VCaP (cell line): ENCODE results near the gene SIPA1.
"Not testable (repeated sequence)": the region's sequence is repeated elsewhere in the genome, so short reads cannot be mapped to it uniquely, and the experiment has no call there.

Source experiments
- H3K27ac ChIP-seq: fragments of 450-650 bp; 2 replicates; pipeline ENCODE4 v1.5.1; 2017
- CTCF ChIP-seq: fragments of 450-650 bp; conservative IDR thresholded peaks from 2 replicates; pipeline ENCODE4 v1.5.1; 2017; ENCODE audit warnings: mild to moderate bottlenecking, moderate library complexity

Gene SIPA1

GRCh38 chr11:65680192-65680743, 42.4 kb downstream of the SIPA1 start:
- no peak overlapping the region for H3K27ac ChIP-seq

GRCh38 chr11:65683480-65683879, 45.6 kb downstream of the SIPA1 start:
- TF ChIP-seq CTCF, result peak; percentile 14; the same call in 1 of the 2 replicates
- not testable (repeated sequence) for H3K27ac ChIP-seq

More at GRCh38 chr11:65680192-65680743, 42.4 kb downstream of the SIPA1 start:
- no peak for TF ChIP-seq CTCF

GRCh38 chr11:65685981-65686380, 48.1 kb downstream of the SIPA1 start:
- H3K27ac ChIP-seq, result no peak overlapping the region
- no peak for TF ChIP-seq CTCF

GRCh38 chr11:65691847-65692246, 53.9 kb downstream of the SIPA1 start:
- H3K27ac ChIP-seq, result peak overlapping the region; percentile 83

- peak overlapping the region; percentile 83 for H3K27ac ChIP-seq
- TF ChIP-seq CTCF, result no peak
These were observed 54.5 kb downstream of the SIPA1 start for GRCh38 chr11:65692367-65692766.

GRCh38 chr11:65695459-65696241, 57.7 kb downstream of the SIPA1 start:
- no peak for TF ChIP-seq CTCF
- peak overlapping the region; percentile 83 for H3K27ac ChIP-seq

- H3K27ac ChIP-seq, result peak overlapping the region; percentile 83; the same call in 1 of the 2 replicates
These were observed 59.1 kb downstream of the SIPA1 start for GRCh38 chr11:65696802-65697552.

More at GRCh38 chr11:65696802-65697552, 59.1 kb downstream of the SIPA1 start:
- TF ChIP-seq CTCF, result no peak
